H1 (cell line): Measurements from ENCODE around the gene RGL2. TPM values are rescaled to one million over a fixed set of nuclear protein-coding genes. Genes with fewer than 3 reads are reported as not detected.

Experiments used
- CTCF ChIA-PET: fragments of 300-600 bp; sonication (Branson Sonifier 250); formaldehyde crosslinking; loops from one replicate; lab custom pipeline; 2021; ENCODE audit not compliant: partially characterized antibody; lab: Charles Lee
- POLR2A ChIA-PET: fragments of 300-600 bp; sonication (Branson Sonifier 250); formaldehyde crosslinking; loops from one replicate; lab custom pipeline; 2021; ENCODE audit warnings: inconsistent platforms; ENCODE audit not compliant: partially characterized antibody; lab: Charles Lee
- DNase-seq, 2 experiments: peaks; one replicate each; pipeline versions ENCODE4 v3.0.0 to v3.0.0-alpha.2; 2010 to 2022; ENCODE audit warnings: low spot score in 2 of 2, low read depth in 1 of 2, mixed read lengths in 1 of 2
- FAIRE-seq: peaks from 2 replicates; lab custom pipeline; 2011; peaks lifted over from hg19 to GRCh38; lab: Jason Lieb, UNC
- H2AFZ ChIP-seq: 2 replicates; pipeline ENCODE4 v1.8.1; 2012; ENCODE audit warnings: low read length, inconsistent platforms
- H2AK5ac ChIP-seq: 2 replicates; pipeline ENCODE4 v1.6.1; 2013; ENCODE audit warnings: low read depth, low read length
- H2BK120ac ChIP-seq: replicated peaks from 2 replicates; pipeline ENCODE3; 2013; ENCODE audit warnings: low read depth, low read length, inconsistent platforms
- H2BK12ac ChIP-seq: 2 replicates; pipeline ENCODE4 v1.6.1; 2013; ENCODE audit warnings: low read depth, low read length
- H2BK15ac ChIP-seq: 2 replicates; pipeline ENCODE4 v1.6.1; 2013; ENCODE audit warnings: low read length
- H2BK20ac ChIP-seq: 2 replicates; pipeline ENCODE4 v1.6.1; 2013; ENCODE audit warnings: low read length
- H2BK5ac ChIP-seq: 2 replicates; pipeline ENCODE4 v1.6.1; 2013; ENCODE audit warnings: low read depth, low read length
- H3K14ac ChIP-seq: 2 replicates; pipeline ENCODE4 v1.6.1; 2013; ENCODE audit warnings: inconsistent platforms; ENCODE audit not compliant: insufficient read length
- H3K18ac ChIP-seq: 2 replicates; pipeline ENCODE4 v1.6.1; 2013; ENCODE audit warnings: low read length; ENCODE audit errors: extremely low read depth
- H3K23ac ChIP-seq: 2 replicates; pipeline ENCODE4 v1.6.1; 2013; ENCODE audit warnings: inconsistent platforms; ENCODE audit not compliant: insufficient read length
- H3K23me2 ChIP-seq: 2 replicates; pipeline ENCODE4 v1.6.1; 2013; ENCODE audit warnings: low read depth, low read length
- H3K27ac ChIP-seq: 2 replicates; pipeline ENCODE4 v1.6.1; 2011; ENCODE audit warnings: low read depth, low read length, inconsistent platforms
- H3K27me3 ChIP-seq, 4 experiments: replicated peaks in 1 of 4; 1 replicate in 1 of 4; 2 replicates in 3 of 4; pipeline versions ENCODE4 v1.6.1 to v1.8.1; 2011 to 2013; ENCODE audit warnings: low read length in 3 of 4, mild to moderate bottlenecking in 3 of 4, inconsistent platforms in 2 of 4, mixed read lengths in 2 of 4, moderate library complexity in 1 of 4; ENCODE audit not compliant: control insufficient read depth in 3 of 4, insufficient read depth in 3 of 4; ENCODE audit errors: extremely low read depth in 1 of 4
- H3K36me3 ChIP-seq, 4 experiments: 2 replicates each; pipeline versions ENCODE4 v1.6.1 to v1.8.1; 2011 to 2013; ENCODE audit warnings: mild to moderate bottlenecking in 4 of 4, low read length in 3 of 4, moderate library complexity in 2 of 4, control low read depth in 1 of 4, inconsistent platforms in 1 of 4; ENCODE audit not compliant: insufficient read depth in 4 of 4, control insufficient read depth in 2 of 4
- H3K4ac ChIP-seq: replicated peaks from 2 replicates; pipeline ENCODE3; 2013; ENCODE audit warnings: low read length, low read depth, mixed read lengths, inconsistent platforms; ENCODE audit not compliant: insufficient read length
- H3K4me1 ChIP-seq, 4 experiments: replicated peaks in 1 of 4; 1 replicate in 1 of 4; 2 replicates in 3 of 4; pipeline versions ENCODE4 v1.6.1 to v1.8.1; 2011 to 2013; ENCODE audit warnings: low read length in 3 of 4, inconsistent platforms in 2 of 4, mixed read lengths in 1 of 4; ENCODE audit not compliant: insufficient read depth in 4 of 4, control insufficient read depth in 3 of 4
- H3K4me2 ChIP-seq, 2 experiments: 2 replicates each; pipeline versions ENCODE4 v1.6.1 to v1.8.1; 2011 to 2013; ENCODE audit warnings: low read depth in 2 of 2, low read length in 2 of 2, control low read depth in 1 of 2, inconsistent platforms in 1 of 2, mild to moderate bottlenecking in 1 of 2; ENCODE audit not compliant: insufficient read depth in 1 of 2
- H3K4me3 ChIP-seq, 4 experiments: fragments of 200-600, 300-600 bp in 1 of 4; sonication (generic), shearing (Covaris generic), sonication (Bioruptor Twin) in 1 of 4; 2 replicates each; pipeline versions ENCODE4 v1.5.1 to v1.8.1; 2011 to 2016; ENCODE audit warnings: low read length in 4 of 4, low read depth in 3 of 4, control low read depth in 2 of 4, inconsistent platforms in 2 of 4, mild to moderate bottlenecking in 2 of 4, mixed read lengths in 1 of 4, moderate library complexity in 1 of 4; ENCODE audit not compliant: insufficient read depth in 2 of 4; ENCODE audit errors: extremely low read depth in 1 of 4
- H3K56ac ChIP-seq: replicated peaks from 2 replicates; pipeline ENCODE3; 2013; ENCODE audit warnings: low read depth, mild to moderate bottlenecking, mixed read lengths, low read length, inconsistent platforms; ENCODE audit not compliant: insufficient read length
- H3K79me1 ChIP-seq: 2 replicates; pipeline ENCODE4 v1.6.1; 2013; ENCODE audit warnings: low read depth, low read length, control low read depth
- H3K79me2 ChIP-seq, 2 experiments: 2 replicates each; pipeline versions ENCODE4 v1.6.1 to v1.8.1; 2012 to 2013; ENCODE audit warnings: low read length in 2 of 2, mild to moderate bottlenecking in 2 of 2, inconsistent platforms in 1 of 2; ENCODE audit not compliant: insufficient read depth in 2 of 2, control insufficient read depth in 1 of 2
- H3K9ac ChIP-seq, 4 experiments: replicated peaks in 1 of 4; 1 replicate in 1 of 4; 2 replicates in 3 of 4; pipeline versions ENCODE4 v1.6.1 to v1.8.1; 2011 to 2013; ENCODE audit warnings: low read depth in 3 of 4, low read length in 3 of 4, control low read depth in 2 of 4, mild to moderate bottlenecking in 2 of 4, moderate library complexity in 2 of 4, inconsistent platforms in 1 of 4; ENCODE audit errors: extremely low read depth in 1 of 4
- H3K9me3 ChIP-seq, 2 experiments: 2 replicates each; pipeline versions ENCODE4 v1.6.1 to v1.8.1; 2012 to 2013; ENCODE audit warnings: mild to moderate bottlenecking in 2 of 2, moderate library complexity in 2 of 2, control low read depth in 1 of 2, inconsistent platforms in 1 of 2, low read depth in 1 of 2, low read length in 1 of 2, mixed read lengths in 1 of 2; ENCODE audit not compliant: insufficient read depth in 2 of 2
- H4K20me1 ChIP-seq, 2 experiments: replicated peaks in 1 of 2; 2 replicates each; pipeline versions ENCODE3 to v1.8.1; 2011 to 2013; ENCODE audit warnings: inconsistent platforms in 2 of 2, low read length in 2 of 2, mild to moderate bottlenecking in 1 of 2; ENCODE audit not compliant: insufficient read depth in 2 of 2, control insufficient read depth in 1 of 2
- H4K5ac ChIP-seq: 2 replicates; pipeline ENCODE4 v1.6.1; 2013; ENCODE audit warnings: low read length, low read depth, mixed read lengths, inconsistent platforms; ENCODE audit not compliant: insufficient read length
- H4K8ac ChIP-seq: 2 replicates; pipeline ENCODE4 v1.8.0; 2013; ENCODE audit warnings: mild to moderate bottlenecking, moderate library complexity, low read length, inconsistent platforms; ENCODE audit not compliant: insufficient read depth; ENCODE audit errors: extremely low read depth
- H4K91ac ChIP-seq: replicated peaks from 2 replicates; pipeline ENCODE3; 2013; ENCODE audit warnings: low read length, mixed read lengths, inconsistent platforms; ENCODE audit not compliant: insufficient read length
- POLR2A ChIP-seq, 2 experiments: IDR thresholded peaks; 1 replicate in 1 of 2; 2 replicates in 1 of 2; pipeline ENCODE4 v1.6.1; 2011; ENCODE audit warnings: low read depth in 2 of 2, low read length in 2 of 2, mild to moderate bottlenecking in 2 of 2; ENCODE audit errors: control extremely low read depth in 1 of 2
- SP2 ChIP-seq: IDR thresholded peaks from 2 replicates; pipeline ENCODE4 v1.6.1; 2012; ENCODE audit warnings: mild to moderate bottlenecking, low read length, inconsistent platforms
- WGBS, 2 experiments: shearing (Covaris generic) in 1 of 2; methylation state at CpG; one replicate each; pipeline versions ENCODE4 v1.1.6 to v1.1.7; 2013 to 2015; ENCODE audit warnings: low lambda C conversion rate in 2 of 2, mixed read lengths in 2 of 2, inconsistent platforms in 1 of 2, low coverage in 1 of 2, missing lambda C conversion rate in 1 of 2; ENCODE audit not compliant: insufficient replicate concordance in 2 of 2, insufficient coverage in 1 of 2, insufficient read length in 1 of 2; ENCODE audit errors: extremely low coverage in 1 of 2, missing lambda C conversion rate in 1 of 2; 5-methylcytosine and 5-hydroxymethylcytosine counted together
- polyA plus RNA-seq, 7 experiments: library from polyadenylated mRNA; depleted of rRNA in 3 of 7; stranded (reverse) in 5 of 7; unstranded in 2 of 7; fragments of >200 nt in 5 of 7; fragments of 200-250 nt in 2 of 7; gene quantifications; 1 replicate in 5 of 7; 2 replicates in 1 of 7; 4 replicates in 1 of 7; pipeline versions ENCODE4 v1.2.1 to v1.2.3, GENCODE V29; 2011 to 2013; ENCODE audit warnings: missing spikeins in 2 of 7, mixed read lengths in 2 of 7
- total RNA-seq: library from RNA; stranded (reverse); fragmentation: NEBNext Ultra II Directional; extraction: Animal tissue kit (Norgen Biotek cat#: 25700); gene quantifications from 2 replicates; pipeline ENCODE4 v1.2.1, GENCODE V29; 2021

The RGL2 gene
- total and polyA plus RNA-seq, 2 of the 8 experiments (the other 6 are each of a cell fraction or from before 2014, with no cell fraction given): 58.1 to 80.3 TPM

DNA sequence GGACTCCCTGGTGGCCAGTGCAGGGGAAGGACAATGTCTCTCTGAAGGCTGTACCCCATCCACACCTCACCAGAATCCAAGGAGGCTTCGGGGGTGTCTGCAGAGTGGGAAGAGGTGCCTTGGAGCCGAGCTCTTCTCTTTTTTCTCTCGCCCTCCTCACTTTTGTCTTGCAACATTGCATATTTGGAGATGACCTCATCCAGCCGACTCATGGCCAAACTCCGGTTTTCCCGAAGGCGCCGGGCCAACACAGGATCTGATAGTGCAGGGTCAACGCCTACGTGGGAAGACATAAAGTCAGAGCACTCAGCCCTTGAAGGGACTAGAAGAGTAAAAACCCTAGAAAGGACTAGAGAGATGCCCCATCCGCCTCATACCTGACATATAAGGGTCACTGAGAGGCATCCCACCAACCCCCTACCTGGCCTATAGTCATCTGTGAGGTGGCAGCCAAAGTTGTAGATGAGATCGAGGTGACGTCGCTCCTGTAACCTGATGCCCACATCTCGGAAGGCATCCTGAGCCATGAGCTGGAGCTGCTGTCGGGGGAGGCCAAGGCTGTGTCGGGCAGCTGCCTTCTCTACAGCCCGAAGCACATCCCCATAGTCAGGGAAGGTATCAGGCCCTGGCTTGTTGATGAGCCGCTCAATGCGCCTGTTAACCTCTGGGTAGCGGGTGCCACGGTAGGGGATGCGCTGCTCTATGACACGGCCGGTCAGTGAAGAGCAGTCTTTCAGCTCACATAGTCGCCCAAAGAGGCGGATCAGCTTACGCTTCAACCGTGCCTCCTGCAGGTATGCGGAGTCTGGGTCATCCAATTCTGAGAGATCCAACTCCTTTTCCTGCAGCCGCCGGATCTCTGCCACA is 21.8 kb upstream of the RGL2 start:
- peak overlapping the region in 3 of 4 experiments; percentile 4 to 98 (median 76); a peak in 2 of 8 replicates for H3K4me3 ChIP-seq
- ChIA-PET POLR2A (interaction anchor here (0.8 to 1.3 kb wide), 8 partner anchors 8 to 111 kb away, joined by 3 to 5 read pairs (median 4); partner anchors contain the start of gene RGL2), CTCF (interaction anchor here (0.7 to 1.3 kb wide), 6 partner anchors 10 to 105 kb away, joined by 3 to 7 read pairs (median 3); partner anchors contain the start of gene B3GALT4)
- peaks cover 18% of the 10 kb centered on the region for H3K23me2 ChIP-seq
- FAIRE-seq: no peak
- peaks cover 0 to 28% (median 19%) of the 10 kb centered on the region in 4 experiments; a peak in 6 of 7 replicates for H3K4me1 ChIP-seq
- H3K9ac ChIP-seq: peak overlapping the region in 2 of 4 experiments; percentile 9 to 23; a peak in 3 of 7 replicates
- DNase-seq: no peak
- no peak overlapping the region for H4K8ac ChIP-seq
- peaks cover 10 to 31% (median 21%) of the 10 kb centered on the region in 4 experiments; a peak in 7 of 8 replicates for H3K36me3 ChIP-seq
- peak overlapping the region; percentile 18; the same call in 1 of the 2 replicates for H2BK5ac ChIP-seq
- no peak overlapping the region for H2BK120ac ChIP-seq
- H4K5ac ChIP-seq: no peak overlapping the region
- H3K79me2 ChIP-seq: peaks cover 0 to 32% of the 10 kb centered on the region in 2 experiments; a peak in 3 of 4 replicates
- no peak overlapping the region for H3K4ac ChIP-seq
- no peak overlapping the region for H2BK20ac ChIP-seq
- no peaks in the 10 kb centered on the region; a peak in 1 of 4 replicates for H3K9me3 ChIP-seq
- H3K18ac ChIP-seq: no peak overlapping the region
- peak overlapping the region; percentile 36 for H3K27ac ChIP-seq
- WGBS, 2 experiments: 89% methylated on average over 32 of the region's 32 CpGs; no CpG with 5 or more reads in 1 of the 2 experiments
- no peak overlapping the region for H4K91ac ChIP-seq
- no peak overlapping the region for H3K14ac ChIP-seq
- no peak overlapping the region; the same call in 1 of the 2 replicates for H2AK5ac ChIP-seq
- H2BK12ac ChIP-seq: no peak overlapping the region
- H3K56ac ChIP-seq: no peak overlapping the region
- H3K27me3 ChIP-seq: no peaks in the 10 kb centered on the region
- H4K20me1 ChIP-seq: peaks cover 2 to 5% of the 10 kb centered on the region in 2 experiments
- peaks cover 7% of the 10 kb centered on the region; the same call in 1 of the 2 replicates for H3K79me1 ChIP-seq
- no peak overlapping the region for H3K23ac ChIP-seq
- no peak overlapping the region for H2BK15ac ChIP-seq
- no peak overlapping the region for H2AFZ ChIP-seq
- H3K4me2 ChIP-seq: peak overlapping the region; percentile 49 to 62
- TF ChIP-seq SP2 (no peak), POLR2A (IDR thresholded peaks at IDR 0.05; ENCODE audit: control extremely low read depth in 1 of 2, low read depth in 2 of 2, low read length in 2 of 2) (no peak)
